SK-N-SH treated with all-trans-retinoic acid at 6 μM for 48 hours (cell line): ENCODE measurements around the gene LMO7.
A peak's percentile ranks its signal among the peaks of the same experiment; 100 is the strongest.

ENCODE experiments used
- ATAC-seq: fragments of 200-7000 bp; cut with Tn5 transposase; 3 replicates; pipeline ENCODE4 v1.9.1; 2020; ENCODE audit warnings: mild to moderate bottlenecking, moderate library complexity
- ARNTL ChIP-seq: fragments of 450-650 bp; formaldehyde crosslinking; IDR thresholded peaks from 2 replicates; pipeline ENCODE4 v1.5.0; 2020; ENCODE audit warnings: low read depth, mild to moderate bottlenecking, moderate library complexity, borderline replicate concordance
- BACH2 ChIP-seq: fragments of 250-450 bp; sonication (Bioruptor Pico); IDR thresholded peaks from 2 replicates; pipeline ENCODE4 v1.9.0; 2021; ENCODE audit warnings: mild to moderate bottlenecking, borderline replicate concordance
- CSDC2 ChIP-seq: fragments of 250-450 bp; sonication (Bioruptor Pico); IDR thresholded peaks from 2 replicates; pipeline ENCODE4 v1.5.0; 2020; ENCODE audit warnings: mild to moderate bottlenecking, moderate library complexity
- GLIS3 ChIP-seq: fragments of 250-450 bp; sonication (Bioruptor Pico); IDR thresholded peaks from 2 replicates; pipeline ENCODE4 v1.5.0; 2020; ENCODE audit warnings: mild to moderate bottlenecking, moderate library complexity
- ISL1 ChIP-seq: fragments of 250-450 bp; sonication (Bioruptor Pico); IDR thresholded peaks from 2 replicates; pipeline ENCODE4 v2.1.2; 2022; ENCODE audit warnings: mild to moderate bottlenecking, moderate library complexity
- PPARA ChIP-seq: fragments of 250-450 bp; sonication (Bioruptor Pico); IDR thresholded peaks from 2 replicates; pipeline ENCODE4 v1.5.0; 2020; ENCODE audit warnings: mild to moderate bottlenecking, borderline replicate concordance
- RARB ChIP-seq: fragments of 250-450 bp; sonication (Bioruptor Pico); IDR thresholded peaks from 2 replicates; pipeline ENCODE4 v1.8.0; 2021; ENCODE audit warnings: mild to moderate bottlenecking, moderate library complexity
- SNAI2 ChIP-seq: fragments of 250-450 bp; sonication (Bioruptor Pico); IDR thresholded peaks from 2 replicates; pipeline ENCODE4 v1.5.0; 2020; ENCODE audit warnings: mild to moderate bottlenecking, moderate library complexity
- TCF4 ChIP-seq: fragments of 250-450 bp; sonication (Bioruptor Pico); IDR thresholded peaks from 2 replicates; pipeline ENCODE4 v1.8.0; 2021; ENCODE audit warnings: mild to moderate bottlenecking, moderate library complexity, borderline replicate concordance
- TOX ChIP-seq: fragments of 250-450 bp; sonication (Bioruptor Pico); IDR thresholded peaks from 2 replicates; pipeline ENCODE4 v1.8.0; 2021; ENCODE audit warnings: mild to moderate bottlenecking, moderate library complexity, borderline replicate concordance
- ZFP3 ChIP-seq: fragments of 250-450 bp; sonication (Bioruptor Pico); IDR thresholded peaks from 2 replicates; pipeline ENCODE4 v1.5.0; 2020; ENCODE audit warnings: mild to moderate bottlenecking, moderate library complexity
- ZNF565 ChIP-seq: fragments of 450-650 bp; formaldehyde crosslinking; conservative IDR thresholded peaks from 2 replicates; pipeline ENCODE4 v1.5.0; 2020; ENCODE audit warnings: low read depth, mild to moderate bottlenecking, moderate library complexity
- ZNF70 ChIP-seq: fragments of 450-650 bp; formaldehyde crosslinking; IDR thresholded peaks from 2 replicates; pipeline ENCODE4 v1.5.0; 2020; ENCODE audit warnings: mild to moderate bottlenecking, moderate library complexity
- ZNF8 ChIP-seq: fragments of 450-650 bp; formaldehyde crosslinking; IDR thresholded peaks from 2 replicates; pipeline ENCODE4 v1.5.0; 2020; ENCODE audit warnings: mild to moderate bottlenecking, moderate library complexity
- TF ChIP-seq, protein P1 (sequence below): fragments of 250-450 bp; sonication (Bioruptor Pico); IDR thresholded peaks from 2 replicates; pipeline ENCODE4 v1.5.0; 2020; ENCODE audit warnings: mild to moderate bottlenecking, moderate library complexity
- TF ChIP-seq, protein P2 (sequence below): fragments of 250-450 bp; sonication (Bioruptor Pico); IDR thresholded peaks from 2 replicates; pipeline ENCODE4 v1.5.1; 2020; ENCODE audit warnings: low read depth, mild to moderate bottlenecking, moderate library complexity
- TF ChIP-seq, protein P3 (sequence below): fragments of 250-450 bp; sonication (Bioruptor Pico); IDR thresholded peaks from 2 replicates; pipeline ENCODE4 v1.8.0; 2020; ENCODE audit warnings: mild to moderate bottlenecking, moderate library complexity, borderline replicate concordance
- TF ChIP-seq, protein P4 (sequence below): fragments of 250-450 bp; sonication (Bioruptor Pico); IDR thresholded peaks from 2 replicates; pipeline ENCODE4 v1.5.1; 2021; ENCODE audit warnings: mild to moderate bottlenecking, moderate library complexity

LMO7 gene

DNA sequence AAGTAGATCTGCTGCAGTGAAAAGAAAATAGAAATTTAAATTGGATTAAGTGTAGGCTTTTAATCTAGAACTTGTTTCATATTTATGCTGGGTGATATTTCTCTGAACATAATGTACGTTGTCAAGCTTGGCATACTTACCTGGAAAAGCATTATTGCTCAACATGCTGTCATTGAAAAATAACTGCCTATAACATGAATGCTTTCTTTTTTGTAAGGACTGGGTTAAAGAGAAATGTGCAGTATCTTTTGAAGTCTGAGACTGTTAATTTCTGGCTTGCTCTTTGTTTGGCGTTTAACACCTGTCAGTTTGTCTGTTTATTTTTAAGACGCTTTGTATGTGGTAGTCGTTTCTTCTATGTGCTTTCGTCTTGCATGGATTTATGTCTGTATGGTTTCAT lies 175.2 kb downstream of the LMO7 start:
- ATAC-seq, result no peak
- TF ChIP-seq, protein P1, sequence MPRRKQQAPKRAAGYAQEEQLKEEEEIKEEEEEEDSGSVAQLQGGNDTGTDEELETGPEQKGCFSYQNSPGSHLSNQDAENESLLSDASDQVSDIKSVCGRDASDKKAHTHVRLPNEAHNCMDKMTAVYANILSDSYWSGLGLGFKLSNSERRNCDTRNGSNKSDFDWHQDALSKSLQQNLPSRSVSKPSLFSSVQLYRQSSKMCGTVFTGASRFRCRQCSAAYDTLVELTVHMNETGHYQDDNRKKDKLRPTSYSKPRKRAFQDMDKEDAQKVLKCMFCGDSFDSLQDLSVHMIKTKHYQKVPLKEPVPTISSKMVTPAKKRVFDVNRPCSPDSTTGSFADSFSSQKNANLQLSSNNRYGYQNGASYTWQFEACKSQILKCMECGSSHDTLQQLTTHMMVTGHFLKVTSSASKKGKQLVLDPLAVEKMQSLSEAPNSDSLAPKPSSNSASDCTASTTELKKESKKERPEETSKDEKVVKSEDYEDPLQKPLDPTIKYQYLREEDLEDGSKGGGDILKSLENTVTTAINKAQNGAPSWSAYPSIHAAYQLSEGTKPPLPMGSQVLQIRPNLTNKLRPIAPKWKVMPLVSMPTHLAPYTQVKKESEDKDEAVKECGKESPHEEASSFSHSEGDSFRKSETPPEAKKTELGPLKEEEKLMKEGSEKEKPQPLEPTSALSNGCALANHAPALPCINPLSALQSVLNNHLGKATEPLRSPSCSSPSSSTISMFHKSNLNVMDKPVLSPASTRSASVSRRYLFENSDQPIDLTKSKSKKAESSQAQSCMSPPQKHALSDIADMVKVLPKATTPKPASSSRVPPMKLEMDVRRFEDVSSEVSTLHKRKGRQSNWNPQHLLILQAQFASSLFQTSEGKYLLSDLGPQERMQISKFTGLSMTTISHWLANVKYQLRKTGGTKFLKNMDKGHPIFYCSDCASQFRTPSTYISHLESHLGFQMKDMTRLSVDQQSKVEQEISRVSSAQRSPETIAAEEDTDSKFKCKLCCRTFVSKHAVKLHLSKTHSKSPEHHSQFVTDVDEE (CRISPR knock-in tag), result no peak
- TF ChIP-seq, protein P2, sequence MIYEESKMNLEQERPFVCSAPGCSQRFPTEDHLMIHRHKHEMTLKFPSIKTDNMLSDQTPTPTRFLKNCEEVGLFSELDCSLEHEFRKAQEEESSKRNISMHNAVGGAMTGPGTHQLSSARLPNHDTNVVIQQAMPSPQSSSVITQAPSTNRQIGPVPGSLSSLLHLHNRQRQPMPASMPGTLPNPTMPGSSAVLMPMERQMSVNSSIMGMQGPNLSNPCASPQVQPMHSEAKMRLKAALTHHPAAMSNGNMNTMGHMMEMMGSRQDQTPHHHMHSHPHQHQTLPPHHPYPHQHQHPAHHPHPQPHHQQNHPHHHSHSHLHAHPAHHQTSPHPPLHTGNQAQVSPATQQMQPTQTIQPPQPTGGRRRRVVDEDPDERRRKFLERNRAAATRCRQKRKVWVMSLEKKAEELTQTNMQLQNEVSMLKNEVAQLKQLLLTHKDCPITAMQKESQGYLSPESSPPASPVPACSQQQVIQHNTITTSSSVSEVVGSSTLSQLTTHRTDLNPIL (CRISPR knock-in tag), result no peak
- peak; percentile 12; the same call in 1 of the 2 replicates for TF ChIP-seq ISL1

DNA sequence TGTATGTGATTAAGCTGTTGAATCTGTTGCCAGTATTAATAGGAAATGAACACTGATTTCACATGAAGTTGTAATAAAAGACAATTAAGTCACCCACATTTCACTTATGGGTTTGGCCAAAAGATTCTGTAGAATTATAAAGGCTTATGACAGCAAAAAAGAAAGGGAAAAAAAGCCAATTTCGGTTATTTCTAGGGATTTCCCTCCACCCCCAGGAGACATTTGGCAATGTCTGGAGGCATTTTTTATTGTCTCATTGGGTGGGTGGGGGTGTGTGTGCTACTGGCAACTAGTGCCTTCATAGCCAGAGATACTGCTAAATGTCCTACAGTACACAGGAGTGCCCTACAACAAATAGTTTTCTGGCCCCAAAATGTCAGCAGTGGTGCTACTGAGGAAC lies 175.7 kb downstream of the LMO7 start:
- TF ChIP-seq TCF4 (CRISPR knock-in tag), result no peak
- no peak for TF ChIP-seq GLIS3 (CRISPR knock-in tag)
- no peak for TF ChIP-seq BACH2 (CRISPR knock-in tag)
- TF ChIP-seq SNAI2 (CRISPR knock-in tag), result no peak
- no peak for TF ChIP-seq PPARA (CRISPR knock-in tag)
- TF ChIP-seq TOX (CRISPR knock-in tag), result no peak
- no peak for TF ChIP-seq ZNF565 (CRISPR knock-in tag)
- no peak for TF ChIP-seq ZFP3 (CRISPR knock-in tag)
- TF ChIP-seq ZNF8 (CRISPR knock-in tag), result no peak
- TF ChIP-seq, protein P3, sequence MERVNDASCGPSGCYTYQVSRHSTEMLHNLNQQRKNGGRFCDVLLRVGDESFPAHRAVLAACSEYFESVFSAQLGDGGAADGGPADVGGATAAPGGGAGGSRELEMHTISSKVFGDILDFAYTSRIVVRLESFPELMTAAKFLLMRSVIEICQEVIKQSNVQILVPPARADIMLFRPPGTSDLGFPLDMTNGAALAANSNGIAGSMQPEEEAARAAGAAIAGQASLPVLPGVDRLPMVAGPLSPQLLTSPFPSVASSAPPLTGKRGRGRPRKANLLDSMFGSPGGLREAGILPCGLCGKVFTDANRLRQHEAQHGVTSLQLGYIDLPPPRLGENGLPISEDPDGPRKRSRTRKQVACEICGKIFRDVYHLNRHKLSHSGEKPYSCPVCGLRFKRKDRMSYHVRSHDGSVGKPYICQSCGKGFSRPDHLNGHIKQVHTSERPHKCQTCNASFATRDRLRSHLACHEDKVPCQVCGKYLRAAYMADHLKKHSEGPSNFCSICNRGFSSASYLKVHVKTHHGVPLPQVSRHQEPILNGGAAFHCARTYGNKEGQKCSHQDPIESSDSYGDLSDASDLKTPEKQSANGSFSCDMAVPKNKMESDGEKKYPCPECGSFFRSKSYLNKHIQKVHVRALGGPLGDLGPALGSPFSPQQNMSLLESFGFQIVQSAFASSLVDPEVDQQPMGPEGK (CRISPR knock-in tag), result no peak
- no peak for TF ChIP-seq RARB
- TF ChIP-seq, protein P1 (CRISPR knock-in tag), result no peak
- TF ChIP-seq ARNTL (CRISPR knock-in tag), result no peak
- TF ChIP-seq CSDC2 (CRISPR knock-in tag), result no peak
- ATAC-seq, result no peak

DNA sequence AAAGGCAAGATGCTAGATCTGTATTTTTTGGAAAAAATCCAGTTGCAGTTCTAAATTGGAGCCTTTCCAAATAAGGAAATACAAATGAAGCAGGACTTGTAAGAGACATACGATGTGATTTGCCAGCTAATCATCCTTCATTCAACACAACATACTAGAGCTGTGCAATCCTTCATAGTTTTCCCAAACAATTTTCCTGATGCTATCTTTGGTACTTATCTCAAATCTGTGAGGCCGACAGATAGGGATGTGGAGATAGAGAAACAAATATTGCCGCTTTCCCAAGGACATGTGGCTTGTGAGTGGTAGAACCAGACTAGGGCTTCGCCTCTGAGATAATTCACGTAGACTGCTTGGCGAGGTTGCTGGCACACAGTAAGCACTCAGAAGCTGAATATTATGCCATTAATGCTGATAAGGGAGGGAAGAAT lies 176.6 kb downstream of the LMO7 start:
- peak; percentile 57 for ATAC-seq
- TF ChIP-seq ZNF70 (no peak), ZFP3 (CRISPR knock-in tag) (0 out of 2 replicates have a peak, but pooled peaks have one; percentile 16), CSDC2 (CRISPR knock-in tag) (0 out of 2 replicates have a peak, but pooled peaks have one; percentile 29), ISL1 (peak; percentile 91), ZNF8 (CRISPR knock-in tag) (no peak), TCF4 (CRISPR knock-in tag) (peak; percentile 52; the same call in 1 of the 2 replicates)
- TF ChIP-seq, protein P4, sequence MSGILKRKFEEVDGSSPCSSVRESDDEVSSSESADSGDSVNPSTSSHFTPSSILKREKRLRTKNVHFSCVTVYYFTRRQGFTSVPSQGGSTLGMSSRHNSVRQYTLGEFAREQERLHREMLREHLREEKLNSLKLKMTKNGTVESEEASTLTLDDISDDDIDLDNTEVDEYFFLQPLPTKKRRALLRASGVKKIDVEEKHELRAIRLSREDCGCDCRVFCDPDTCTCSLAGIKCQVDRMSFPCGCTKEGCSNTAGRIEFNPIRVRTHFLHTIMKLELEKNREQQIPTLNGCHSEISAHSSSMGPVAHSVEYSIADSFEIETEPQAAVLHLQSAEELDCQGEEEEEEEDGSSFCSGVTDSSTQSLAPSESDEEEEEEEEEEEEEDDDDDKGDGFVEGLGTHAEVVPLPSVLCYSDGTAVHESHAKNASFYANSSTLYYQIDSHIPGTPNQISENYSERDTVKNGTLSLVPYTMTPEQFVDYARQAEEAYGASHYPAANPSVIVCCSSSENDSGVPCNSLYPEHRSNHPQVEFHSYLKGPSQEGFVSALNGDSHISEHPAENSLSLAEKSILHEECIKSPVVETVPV, result no peak
- TF ChIP-seq, protein P1 (CRISPR knock-in tag), result 0 out of 2 replicates have a peak, but pooled peaks have one; percentile 27
- TF ChIP-seq, all 23 proteins: peak for 5
